Measurements from ENCODE around the gene WDR86. TPM values are rescaled to one million over a fixed set of nuclear protein-coding genes. Genes with fewer than 3 reads are reported as not detected.

The WDR86 gene
- total RNA-seq, 1 donor, result 3.9 TPM

DNA sequence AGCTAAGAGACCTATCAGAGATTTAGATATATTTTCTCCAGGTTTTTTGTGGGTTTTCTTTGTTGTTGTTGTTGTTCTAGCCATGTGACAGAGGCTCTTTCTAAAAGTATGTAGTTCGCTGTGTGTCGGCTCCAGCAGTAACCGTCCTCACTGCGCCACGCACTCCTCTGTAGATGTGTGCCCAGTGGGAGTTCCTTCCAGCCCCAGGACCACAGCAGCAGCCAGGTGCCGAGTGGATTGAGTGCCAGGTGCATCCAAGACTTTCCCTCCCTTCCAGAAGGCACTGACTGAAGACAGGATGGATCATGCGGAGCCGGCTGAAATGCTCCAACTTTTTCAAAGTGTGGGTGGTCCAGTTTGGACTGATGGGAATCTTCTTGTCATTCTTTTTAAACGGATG, 31.8 kb downstream of the WDR86 start:
- Histone ChIP-seq H3K4me3 (ENCODE audit: low read length) (no peak overlapping the region), H3K27me3 (ENCODE audit: insufficient read depth, low read length) (peaks cover 11% of the 10 kb centered on the region), H3K4me1 (ENCODE audit: insufficient read depth, low read length) (peaks cover 24% of the 10 kb centered on the region), H3K9me3 (ENCODE audit: low read depth, low read length) (no peaks in the 10 kb centered on the region)

DNA sequence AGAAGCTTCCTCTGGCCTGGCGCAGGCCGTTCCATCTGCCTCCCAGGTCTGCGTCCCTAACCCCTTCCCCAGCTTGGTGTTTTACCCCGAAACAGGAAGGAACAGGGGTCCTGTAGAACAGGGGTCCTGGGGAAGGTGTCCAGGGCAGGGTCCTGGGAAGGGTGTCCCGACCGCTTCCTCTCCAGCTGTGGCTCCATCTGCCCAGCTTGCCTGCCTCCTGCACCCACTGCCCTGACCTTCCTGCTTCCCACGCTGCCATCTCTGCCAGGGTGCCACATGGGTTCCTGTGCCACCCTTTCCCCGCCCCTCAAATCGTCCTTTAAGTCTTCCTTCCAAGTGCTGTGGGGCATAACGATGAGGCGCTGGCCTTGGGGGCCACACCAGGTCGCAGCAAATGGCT, 32.4 kb downstream of the WDR86 start:
- Histone ChIP-seq H3K4me3 (ENCODE audit: low read length) (no peak overlapping the region), H3K4me1 (ENCODE audit: insufficient read depth, low read length) (peaks cover 22% of the 10 kb centered on the region), H3K27me3 (ENCODE audit: insufficient read depth, low read length) (peaks cover 6% of the 10 kb centered on the region)

DNA sequence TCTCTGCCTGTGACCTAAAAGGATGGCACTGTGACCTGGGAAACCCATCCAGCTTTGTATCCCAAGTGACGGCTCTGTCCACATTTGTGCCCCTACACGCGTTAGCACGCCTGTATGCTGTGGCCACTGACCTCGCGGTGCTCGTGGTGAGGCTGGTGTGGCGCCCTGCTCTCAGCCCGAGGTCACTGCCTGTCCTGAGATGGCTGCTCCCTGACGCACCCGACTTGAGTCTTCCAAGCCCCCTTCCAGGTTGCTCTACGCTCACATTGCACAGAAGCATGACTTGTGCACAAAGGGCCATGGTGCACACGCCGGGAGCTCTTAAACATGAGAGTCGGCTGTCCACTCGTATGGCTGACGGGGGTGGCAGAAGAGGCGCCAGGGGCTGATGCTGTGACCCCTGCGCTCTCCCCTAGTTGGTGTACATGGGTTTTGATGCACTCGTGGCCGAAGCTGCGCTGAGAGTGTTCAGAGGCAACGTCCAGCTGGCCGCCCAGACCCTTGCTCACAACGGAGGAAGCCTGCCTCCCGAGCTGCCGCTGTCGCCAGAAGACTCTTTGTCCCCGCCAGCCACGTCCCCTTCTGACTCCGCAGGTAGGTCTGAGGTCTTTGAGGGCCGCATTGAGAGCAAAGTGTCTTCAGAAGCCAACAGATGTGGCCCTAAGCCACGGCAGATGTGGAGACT, 33.5 kb downstream of the WDR86 start:
- no peaks in the 10 kb centered on the region for H3K9me3 ChIP-seq (ENCODE audit: low read depth, low read length)

More for the DNA sequence above, 32.4 kb downstream of the WDR86 start:
- no peaks in the 10 kb centered on the region for H3K9me3 ChIP-seq (ENCODE audit: low read depth, low read length)

DNA sequence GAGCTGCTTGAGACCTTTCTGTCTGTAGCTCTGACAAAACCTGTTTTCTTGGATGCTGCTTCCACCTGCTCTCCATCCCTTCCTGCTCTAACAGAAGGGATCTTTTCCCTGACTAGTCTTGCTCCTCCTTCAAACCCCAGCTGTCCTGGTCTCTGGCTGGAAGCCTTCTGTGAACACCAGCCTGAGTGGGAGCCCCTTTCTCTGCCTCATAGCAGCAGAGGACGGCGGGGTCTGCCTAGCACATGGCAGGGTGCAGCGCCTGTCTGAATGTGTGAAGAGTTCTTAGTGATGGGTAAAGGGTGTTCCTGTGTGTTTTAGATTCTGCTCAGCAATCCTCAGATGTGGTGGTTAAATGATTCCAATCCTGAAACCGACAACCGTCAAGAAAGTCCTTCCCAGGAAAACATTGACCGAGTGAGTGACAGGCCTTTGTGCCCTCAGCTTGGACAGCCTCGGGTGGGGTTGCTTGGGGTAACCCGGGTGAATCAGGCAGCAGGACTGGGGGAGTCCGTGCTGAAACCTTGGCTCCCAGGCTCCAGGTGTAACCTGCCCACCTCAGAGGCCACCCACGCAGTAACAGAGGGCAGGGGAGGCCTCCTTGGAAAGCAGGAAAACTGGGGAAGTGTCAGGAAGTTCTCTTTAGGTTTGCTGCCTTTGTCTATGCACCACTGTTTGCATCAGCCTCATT, 34.2 kb downstream of the WDR86 start:
- no peaks in the 10 kb centered on the region for H3K9me3 ChIP-seq (ENCODE audit: low read depth, low read length)

More for the DNA sequence above, 33.5 kb downstream of the WDR86 start:
- Histone ChIP-seq H3K27me3 (ENCODE audit: insufficient read depth, low read length) (no peaks in the 10 kb centered on the region), H3K4me1 (ENCODE audit: insufficient read depth, low read length) (peaks cover 11% of the 10 kb centered on the region), H3K4me3 (ENCODE audit: low read length) (no peak overlapping the region)

DNA sequence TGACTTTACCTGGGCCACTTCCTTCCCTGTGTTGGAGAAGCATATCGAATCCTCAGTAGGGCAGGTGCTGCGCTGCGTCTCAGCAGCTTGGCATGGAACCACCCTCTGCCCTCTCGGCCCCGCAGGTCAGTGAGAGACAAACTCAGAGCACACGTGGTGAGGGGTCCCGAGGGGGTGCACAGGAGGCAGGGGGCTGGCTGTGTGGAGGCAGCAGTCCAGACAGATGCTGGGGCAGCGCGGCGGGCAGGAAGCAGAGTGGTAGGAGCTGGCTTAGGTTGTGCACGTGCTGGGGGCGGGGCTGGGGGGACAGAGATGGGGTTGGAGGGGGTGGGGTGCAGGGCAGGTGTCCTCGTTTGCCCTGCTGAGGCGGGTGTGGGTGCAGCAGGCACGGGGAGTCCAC, 35.1 kb downstream of the WDR86 start:
- H3K27me3 ChIP-seq (ENCODE audit: insufficient read depth, low read length), result no peaks in the 10 kb centered on the region
- H3K4me1 ChIP-seq (ENCODE audit: insufficient read depth, low read length), result no peaks in the 10 kb centered on the region
- H3K4me3 ChIP-seq (ENCODE audit: low read length), result no peak overlapping the region
- H3K9me3 ChIP-seq (ENCODE audit: low read depth, low read length), result no peaks in the 10 kb centered on the region

More for the DNA sequence above, 34.2 kb downstream of the WDR86 start:
- Histone ChIP-seq H3K27me3 (ENCODE audit: insufficient read depth, low read length) (no peaks in the 10 kb centered on the region), H3K4me3 (ENCODE audit: low read length) (no peak overlapping the region), H3K4me1 (ENCODE audit: insufficient read depth, low read length) (peaks cover 5% of the 10 kb centered on the region)

DNA sequence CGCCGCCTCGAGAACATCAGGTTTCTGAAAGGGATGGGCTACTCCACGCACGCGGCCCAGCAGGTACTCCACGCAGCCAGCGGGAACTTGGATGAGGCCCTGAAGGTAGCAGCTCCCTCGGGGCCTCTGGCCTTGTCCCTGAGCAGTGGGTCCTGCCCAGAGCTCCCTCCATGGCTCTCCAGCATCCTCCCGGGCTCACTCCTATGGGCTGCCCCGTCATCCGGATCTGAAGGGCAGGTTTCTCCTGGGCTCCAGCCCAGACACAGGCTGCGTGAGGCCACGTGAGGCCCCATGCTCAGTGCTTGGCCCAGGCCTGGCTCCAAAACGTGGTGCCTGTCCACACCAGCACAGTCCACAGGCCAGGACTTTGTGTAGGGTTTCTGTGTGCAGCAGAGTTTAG, 35.7 kb downstream of the WDR86 start:
- Histone ChIP-seq H3K4me3 (ENCODE audit: low read length) (no peak overlapping the region), H3K9me3 (ENCODE audit: low read depth, low read length) (no peaks in the 10 kb centered on the region), H3K4me1 (ENCODE audit: insufficient read depth, low read length) (no peaks in the 10 kb centered on the region), H3K27me3 (ENCODE audit: insufficient read depth, low read length) (no peaks in the 10 kb centered on the region)

DNA sequence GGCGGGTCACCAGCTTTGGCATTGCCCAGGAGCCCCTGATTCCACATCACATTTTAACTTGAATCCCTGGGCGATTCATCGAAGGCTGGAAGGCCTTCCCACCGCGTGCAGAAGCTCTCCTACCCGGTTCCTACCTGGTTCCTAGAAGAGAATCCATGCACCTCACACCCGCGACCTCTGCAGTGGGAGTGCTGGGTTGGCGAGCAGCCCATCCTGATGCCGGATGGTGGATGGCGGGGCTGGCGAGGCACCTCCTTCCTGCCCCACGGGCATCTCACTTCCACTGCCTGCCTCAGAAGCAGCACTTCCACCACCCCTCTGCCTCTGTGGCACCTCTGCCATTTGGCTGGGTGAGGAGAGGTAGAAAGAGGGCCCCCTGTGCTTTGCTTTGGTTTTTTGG, 36.2 kb downstream of the WDR86 start:
- H3K4me1 ChIP-seq (ENCODE audit: insufficient read depth, low read length), result no peaks in the 10 kb centered on the region
- H3K9me3 ChIP-seq (ENCODE audit: low read depth, low read length), result no peaks in the 10 kb centered on the region
- H3K27me3 ChIP-seq (ENCODE audit: insufficient read depth, low read length), result no peaks in the 10 kb centered on the region
- no peak overlapping the region for H3K4me3 ChIP-seq (ENCODE audit: low read length)

DNA sequence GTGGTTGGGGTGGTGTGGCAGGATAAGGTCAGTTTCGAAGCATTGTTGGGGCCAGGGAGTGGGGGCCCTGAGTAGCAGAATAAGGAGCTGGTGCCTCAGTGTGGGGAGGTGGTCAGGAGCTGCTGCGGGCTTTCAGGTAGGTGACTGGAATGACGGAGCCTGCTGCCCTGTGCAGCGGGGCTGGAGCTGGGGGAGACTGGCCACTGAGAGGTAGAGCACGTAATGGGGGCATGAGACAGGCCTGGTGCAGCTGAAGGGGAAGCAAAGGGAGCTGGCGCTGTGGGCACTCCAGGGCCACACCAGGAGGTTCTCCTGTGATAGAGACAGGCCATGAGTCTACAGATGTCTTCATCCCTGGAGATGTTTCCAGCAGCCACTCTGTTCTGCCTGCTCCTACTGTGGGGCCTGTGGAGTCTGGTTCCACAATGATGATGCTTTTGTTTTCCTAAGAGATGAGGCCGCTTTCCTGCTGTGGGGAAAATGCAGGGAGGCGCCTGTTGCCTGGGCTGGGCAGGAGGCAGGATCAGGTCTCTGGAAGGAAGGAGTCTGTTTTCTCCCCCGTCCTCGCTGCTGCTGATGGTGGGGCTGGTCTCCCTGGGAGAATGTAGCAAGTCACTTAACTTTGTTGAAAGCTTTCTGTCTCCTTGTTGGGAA, 37.1 kb downstream of the WDR86 start:
- Histone ChIP-seq H3K9me3 (ENCODE audit: low read depth, low read length) (no peaks in the 10 kb centered on the region), H3K4me1 (ENCODE audit: insufficient read depth, low read length) (peaks cover 4% of the 10 kb centered on the region), H3K27me3 (ENCODE audit: insufficient read depth, low read length) (no peaks in the 10 kb centered on the region), H3K4me3 (ENCODE audit: low read length) (no peak overlapping the region)

DNA sequence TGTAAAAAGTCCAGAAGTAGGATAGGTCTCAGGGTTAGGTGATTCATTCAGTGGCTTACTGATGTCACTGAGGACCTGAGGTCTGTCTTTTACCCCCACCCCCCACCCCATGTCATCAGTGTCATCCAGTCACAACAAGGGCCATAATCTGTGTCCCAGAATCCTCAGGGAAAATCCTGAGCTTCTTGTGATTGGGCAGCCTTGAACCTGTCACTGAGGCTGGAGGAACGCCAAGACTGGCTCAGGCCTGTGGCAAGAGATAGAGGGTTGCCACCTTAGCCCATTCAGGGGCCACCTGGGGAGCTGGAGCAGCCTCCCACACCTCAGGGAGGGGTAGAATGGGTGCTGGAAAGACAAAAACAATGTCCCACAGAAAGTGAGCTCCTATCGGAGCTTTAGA, 38.6 kb downstream of the WDR86 start:
- no peak overlapping the region for H3K4me3 ChIP-seq (ENCODE audit: low read length)
- H3K9me3 ChIP-seq (ENCODE audit: low read depth, low read length), result no peaks in the 10 kb centered on the region
- H3K27me3 ChIP-seq (ENCODE audit: insufficient read depth, low read length), result no peaks in the 10 kb centered on the region
- H3K4me1 ChIP-seq (ENCODE audit: insufficient read depth, low read length), result peaks cover 4% of the 10 kb centered on the region

DNA sequence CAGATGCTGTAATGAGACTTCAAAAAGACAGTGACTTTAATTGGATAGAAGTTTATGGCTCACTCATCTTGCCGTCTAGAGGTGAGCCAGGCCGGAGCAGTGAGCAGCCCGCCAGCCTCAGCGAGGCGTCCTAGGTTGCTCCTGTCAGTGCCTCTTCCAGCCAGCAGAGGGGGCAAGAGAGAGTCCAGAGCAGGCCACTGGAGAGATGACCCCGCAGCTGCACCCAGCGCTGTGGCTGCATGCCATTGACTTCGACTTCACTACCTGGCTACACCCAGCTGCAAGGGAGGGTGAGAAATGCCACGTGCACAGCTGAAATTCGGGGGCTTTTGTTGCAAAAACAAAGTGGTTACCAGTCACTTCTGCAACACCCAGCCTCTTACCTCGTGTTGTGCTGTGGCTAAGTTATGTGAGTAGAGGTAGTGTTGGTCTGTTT, 41.7 kb downstream of the WDR86 start:
- no peaks in the 10 kb centered on the region for H3K9me3 ChIP-seq (ENCODE audit: low read depth, low read length)
- H3K4me3 ChIP-seq (ENCODE audit: low read length), result no peak overlapping the region
- no peaks in the 10 kb centered on the region for H3K27me3 ChIP-seq (ENCODE audit: insufficient read depth, low read length)
- peaks cover 4% of the 10 kb centered on the region for H3K4me1 ChIP-seq (ENCODE audit: insufficient read depth, low read length)

DNA sequence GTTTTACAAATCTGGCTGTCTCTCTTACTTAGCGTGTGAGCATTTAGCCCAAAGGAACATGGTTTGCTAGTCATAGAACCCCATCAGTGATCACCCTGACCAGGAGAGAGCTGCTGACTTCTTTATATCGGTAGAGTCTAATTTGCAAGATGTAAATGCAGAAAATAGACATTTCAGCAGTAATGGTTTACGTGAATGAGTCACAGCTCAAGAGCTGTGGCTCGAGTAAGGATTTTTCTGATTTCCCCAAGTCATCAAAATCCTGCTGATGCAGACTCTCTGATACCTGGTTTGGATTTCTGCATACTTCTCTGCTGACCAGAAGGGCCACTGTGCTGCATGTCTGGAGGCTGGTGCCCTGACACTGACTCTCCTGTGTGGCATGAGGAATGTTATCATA, 42.6 kb downstream of the WDR86 start:
- Histone ChIP-seq H3K27me3 (ENCODE audit: insufficient read depth, low read length) (no peaks in the 10 kb centered on the region), H3K4me1 (ENCODE audit: insufficient read depth, low read length) (peaks cover 4% of the 10 kb centered on the region), H3K9me3 (ENCODE audit: low read depth, low read length) (no peaks in the 10 kb centered on the region), H3K4me3 (ENCODE audit: low read length) (no peak overlapping the region)

DNA sequence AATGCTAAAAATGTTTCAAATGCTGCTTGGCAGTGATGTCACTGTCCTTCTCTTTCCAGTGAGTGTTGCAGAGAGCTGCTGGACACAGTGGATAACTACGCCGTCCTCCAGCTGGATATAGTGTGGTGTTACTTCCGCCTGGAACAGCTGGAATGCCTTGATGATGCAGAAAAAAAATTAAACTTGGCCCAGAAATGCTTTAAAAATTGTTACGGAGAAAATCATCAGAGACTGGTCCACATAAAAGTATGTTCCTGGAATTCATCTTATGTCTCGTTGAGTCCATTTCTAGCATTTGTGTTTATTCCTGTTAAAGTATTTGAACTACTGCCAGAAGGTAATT, 43.0 kb downstream of the WDR86 start:
- no peaks in the 10 kb centered on the region for H3K9me3 ChIP-seq (ENCODE audit: low read depth, low read length)
- H3K4me1 ChIP-seq (ENCODE audit: insufficient read depth, low read length), result peaks cover 4% of the 10 kb centered on the region
- H3K4me3 ChIP-seq (ENCODE audit: low read length), result no peak overlapping the region
- no peaks in the 10 kb centered on the region for H3K27me3 ChIP-seq (ENCODE audit: insufficient read depth, low read length)

DNA sequence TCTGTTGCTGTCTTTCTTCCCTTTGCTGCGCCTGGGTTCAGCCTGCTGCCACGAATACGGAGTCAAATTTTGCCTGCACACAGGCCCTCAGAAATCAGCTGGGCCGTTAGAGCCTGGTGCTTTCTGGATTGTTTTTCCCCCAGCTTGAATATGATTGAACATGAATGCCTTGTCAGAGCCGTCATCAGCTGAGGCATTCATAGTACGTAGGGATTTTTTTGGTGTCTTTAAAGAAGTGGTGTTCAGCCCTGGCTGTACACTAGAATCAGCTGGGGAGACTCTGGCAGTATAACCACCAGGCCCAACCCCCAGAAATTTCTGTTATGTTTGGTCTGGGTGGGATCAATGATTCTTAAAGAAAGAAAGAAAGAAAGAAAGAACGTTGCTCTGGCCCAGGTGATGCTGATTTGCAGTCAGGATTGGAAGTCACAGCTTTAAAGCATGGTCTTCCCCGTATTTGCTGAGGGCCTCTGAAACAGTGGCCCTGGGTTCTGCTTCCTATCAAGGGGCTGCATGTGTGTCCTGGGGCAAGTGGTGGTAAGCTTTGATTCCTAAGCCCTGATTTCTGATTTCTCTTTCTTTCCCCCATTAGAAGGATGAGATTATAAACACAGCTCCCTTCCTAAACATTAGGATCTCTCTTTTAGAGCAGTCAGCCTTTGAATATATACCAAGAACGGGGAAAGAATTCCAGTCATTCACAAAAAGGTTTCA, 43.5 kb downstream of the WDR86 start:
- Histone ChIP-seq H3K4me3 (ENCODE audit: low read length) (no peak overlapping the region), H3K27me3 (ENCODE audit: insufficient read depth, low read length) (no peaks in the 10 kb centered on the region), H3K4me1 (ENCODE audit: insufficient read depth, low read length) (peaks cover 4% of the 10 kb centered on the region), H3K9me3 (ENCODE audit: low read depth, low read length) (no peaks in the 10 kb centered on the region)

DNA sequence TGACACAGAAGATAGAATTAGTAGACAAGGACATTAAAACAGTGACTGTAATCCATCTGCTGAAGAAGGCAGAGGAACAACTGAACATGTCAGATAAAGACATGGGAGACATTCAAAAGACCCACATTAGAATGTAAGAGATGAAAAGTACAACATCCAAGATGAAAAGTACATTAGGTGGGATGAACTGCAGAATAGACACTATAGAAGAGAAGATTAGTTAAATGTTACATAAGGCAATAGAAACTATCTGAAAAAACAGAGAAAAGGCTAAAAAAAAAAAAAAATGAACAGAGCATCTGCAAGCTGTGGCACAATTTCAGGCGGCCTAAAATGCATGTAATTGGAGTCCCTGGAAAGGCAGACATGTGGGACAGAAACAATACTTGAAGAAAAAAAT, 46.7 kb downstream of the WDR86 start:
- no peaks in the 10 kb centered on the region for H3K27me3 ChIP-seq (ENCODE audit: insufficient read depth, low read length)
- no peak overlapping the region for H3K4me3 ChIP-seq (ENCODE audit: low read length)
- H3K9me3 ChIP-seq (ENCODE audit: low read depth, low read length), result no peaks in the 10 kb centered on the region
- H3K4me1 ChIP-seq (ENCODE audit: insufficient read depth, low read length), result peaks cover 2% of the 10 kb centered on the region

Data from mononuclear cell (primary cell).